Immature natural killer cell (primary cell): Measurements from ENCODE around the gene SMARCD1. TPM values are rescaled to one million over a fixed set of nuclear protein-coding genes. Genes with fewer than 3 reads are reported as not detected.

Experiments used
- DNase-seq, 3 donors: peaks; one replicate each; pipeline ENCODE4 v3.0.0; 2022; ENCODE audit warnings: mixed read lengths in 1 of 3
- H3K27ac Mint-ChIP-seq, 6 donors: one replicate each; pipeline ENCODE4 v1.8.0; 2020; ENCODE audit warnings: mixed read lengths in 6 of 6, mild to moderate bottlenecking in 5 of 6, inconsistent platforms in 4 of 6, moderate library complexity in 3 of 6
- H3K27me3 Mint-ChIP-seq, 3 donors: one replicate each; pipeline ENCODE4 v1.8.0; 2020 to 2021; ENCODE audit warnings: low read depth in 3 of 3, mild to moderate bottlenecking in 3 of 3, mixed read lengths in 3 of 3, moderate library complexity in 3 of 3, inconsistent platforms in 1 of 3
- H3K36me3 Mint-ChIP-seq, 3 donors: one replicate each; pipeline ENCODE4 v1.8.0; 2020; ENCODE audit warnings: mixed read lengths in 3 of 3, inconsistent platforms in 2 of 3, mild to moderate bottlenecking in 2 of 3
- H3K4me1 Mint-ChIP-seq, 2 donors: one replicate each; pipeline ENCODE4 v1.8.0; 2020; ENCODE audit warnings: inconsistent platforms in 2 of 2, mild to moderate bottlenecking in 2 of 2, mixed read lengths in 2 of 2, moderate library complexity in 1 of 2
- H3K4me3 Mint-ChIP-seq, 5 donors: one replicate each; pipeline ENCODE4 v1.8.0; 2020; ENCODE audit warnings: mild to moderate bottlenecking in 5 of 5, mixed read lengths in 5 of 5, inconsistent platforms in 3 of 5, moderate library complexity in 3 of 5
- H3K9me3 Mint-ChIP-seq, 6 donors: one replicate each; pipeline ENCODE4 v1.8.0; 2020; ENCODE audit warnings: mild to moderate bottlenecking in 6 of 6, mixed read lengths in 6 of 6, inconsistent platforms in 4 of 6, moderate library complexity in 3 of 6
- polyA plus RNA-seq, 3 donors: library from polyadenylated mRNA; unstranded; fragments of 300-500 nt; fragmentation: Illumina TruSeq; gene quantifications; one replicate each; pipeline ENCODE4 v1.2.3, GENCODE V29; 2021

The SMARCD1 gene
- polyA plus RNA-seq, 3 donors from 2014 or later = 14.2 to 22.4 (median 15.5) TPM

DNA sequence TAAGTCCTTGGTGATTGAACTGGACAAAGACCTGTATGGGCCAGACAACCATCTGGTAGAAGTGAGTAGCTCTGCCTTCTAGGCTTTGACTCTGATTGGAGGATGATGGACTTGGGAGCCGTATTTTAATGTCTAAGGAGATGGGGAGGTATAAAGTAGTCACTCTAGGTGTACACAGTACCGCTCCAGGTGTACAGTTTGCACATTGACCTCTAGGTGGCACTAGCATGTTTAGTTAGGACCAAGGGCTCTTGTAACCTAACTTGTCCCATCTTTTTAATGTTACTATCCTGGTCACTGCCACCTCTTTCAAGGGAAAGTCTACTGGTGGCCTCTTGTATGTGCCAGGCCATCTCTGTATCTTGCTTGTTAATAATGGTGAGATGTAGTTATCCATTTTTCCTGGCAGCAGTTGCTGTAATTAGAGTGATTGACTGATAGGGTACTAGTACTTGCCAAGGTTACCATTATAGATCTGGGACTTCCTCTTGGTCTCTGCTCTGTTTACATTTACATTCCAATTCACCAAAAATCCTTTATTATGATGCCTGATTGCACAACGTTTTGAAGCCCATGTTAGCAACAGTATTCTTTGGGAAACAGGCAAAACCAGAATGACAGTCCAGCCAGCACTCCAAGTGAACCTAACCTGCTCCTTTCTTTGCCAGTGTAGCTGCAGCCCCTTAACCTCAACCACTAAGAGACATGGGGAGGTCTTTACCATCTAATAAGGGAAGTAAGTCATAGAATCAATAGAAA is 3.6 kb downstream of the SMARCD1 start:
- Mint-ChIP-seq H3K4me1 (peaks cover 20 to 45% of the 10 kb centered on the region in 2 donors), H3K27me3 (peaks cover 0 to 3% (median 0%) of the 10 kb centered on the region in 3 donors), H3K9me3 (no peaks in the 10 kb centered on the region), H3K27ac (peak overlapping the region in 5 of 6 donors; percentile 17 to 84 (median 49)), H3K36me3 (peaks cover 8 to 17% (median 9%) of the 10 kb centered on the region in 3 donors), H3K4me3 (no peak overlapping the region)
- DNase-seq = peak; percentile 28 to 38 (median 32)

- DNase-seq = no peak
- H3K36me3 Mint-ChIP-seq = peaks cover 12 to 22% (median 13%) of the 10 kb centered on the region in 3 donors
- H3K9me3 Mint-ChIP-seq = no peaks in the 10 kb centered on the region
- H3K27ac Mint-ChIP-seq = no peak overlapping the region
- H3K27me3 Mint-ChIP-seq = peaks cover 0 to 3% (median 0%) of the 10 kb centered on the region in 3 donors
- no peak overlapping the region for H3K4me3 Mint-ChIP-seq
- peaks cover 17 to 40% of the 10 kb centered on the region in 2 donors for H3K4me1 Mint-ChIP-seq
Measured at GRCh38 chr12:50089730-50090129, 4.6 kb downstream of the SMARCD1 start.

DNA sequence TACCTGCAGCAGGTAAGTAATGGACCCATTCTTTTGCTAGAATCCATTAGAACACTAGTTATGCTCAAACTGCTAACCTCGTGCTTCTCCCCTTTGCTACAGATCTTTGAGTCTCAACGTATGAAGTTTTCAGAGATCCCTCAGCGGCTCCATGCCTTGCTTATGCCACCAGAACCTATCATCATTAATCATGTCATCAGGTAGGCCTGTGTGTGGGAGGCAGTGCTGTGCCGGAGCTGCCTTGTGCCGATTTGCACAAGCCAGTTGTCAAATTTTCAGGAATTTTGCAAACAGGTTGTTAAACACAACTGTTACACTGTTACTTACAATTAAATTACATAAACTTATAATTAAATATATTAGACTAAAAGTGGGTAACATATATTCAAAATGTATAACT is 5.2 kb downstream of the SMARCD1 start:
- Mint-ChIP-seq H3K4me1 (peaks cover 14 to 34% of the 10 kb centered on the region in 2 donors), H3K4me3 (no peak overlapping the region), H3K27ac (no peak overlapping the region), H3K9me3 (no peaks in the 10 kb centered on the region), H3K27me3 (peaks cover 0 to 3% (median 0%) of the 10 kb centered on the region in 3 donors), H3K36me3 (peaks cover 12 to 27% (median 17%) of the 10 kb centered on the region in 3 donors)
- DNase-seq = no peak

- DNase-seq = no peak
- Mint-ChIP-seq H3K36me3 (peaks cover 37 to 62% (median 44%) of the 10 kb centered on the region in 3 donors), H3K4me3 (no peak overlapping the region), H3K27ac (no peak overlapping the region), H3K9me3 (no peaks in the 10 kb centered on the region), H3K4me1 (no peaks in the 10 kb centered on the region), H3K27me3 (no peaks in the 10 kb centered on the region)
Measured at GRCh38 chr12:50097952-50098351, 12.8 kb downstream of the SMARCD1 start.

GRCh38 chr12:50099302-50100008 is 14.3 kb downstream of the SMARCD1 start:
- peak overlapping the region in 1 of 6 donors; percentile 36 for H3K27ac Mint-ChIP-seq
- H3K4me1 Mint-ChIP-seq = no peaks in the 10 kb centered on the region
- H3K4me3 Mint-ChIP-seq = no peak overlapping the region
- peaks cover 0 to 1% (median 0%) of the 10 kb centered on the region in 3 donors for H3K27me3 Mint-ChIP-seq
- no peaks in the 10 kb centered on the region for H3K9me3 Mint-ChIP-seq
- no peak for DNase-seq
- peaks cover 33 to 58% (median 40%) of the 10 kb centered on the region in 3 donors for H3K36me3 Mint-ChIP-seq

GRCh38 chr12:50100561-50100960 is 15.4 kb downstream of the SMARCD1 start:
- no peak overlapping the region for H3K4me3 Mint-ChIP-seq
- H3K9me3 Mint-ChIP-seq = no peaks in the 10 kb centered on the region
- peaks cover 32 to 50% (median 35%) of the 10 kb centered on the region in 3 donors for H3K36me3 Mint-ChIP-seq
- DNase-seq = no peak
- H3K27me3 Mint-ChIP-seq = peaks cover 0 to 2% (median 0%) of the 10 kb centered on the region in 3 donors
- H3K4me1 Mint-ChIP-seq = no peaks in the 10 kb centered on the region
- H3K27ac Mint-ChIP-seq = peak overlapping the region in 3 of 6 donors; percentile 30 to 32 (median 30)

DNA sequence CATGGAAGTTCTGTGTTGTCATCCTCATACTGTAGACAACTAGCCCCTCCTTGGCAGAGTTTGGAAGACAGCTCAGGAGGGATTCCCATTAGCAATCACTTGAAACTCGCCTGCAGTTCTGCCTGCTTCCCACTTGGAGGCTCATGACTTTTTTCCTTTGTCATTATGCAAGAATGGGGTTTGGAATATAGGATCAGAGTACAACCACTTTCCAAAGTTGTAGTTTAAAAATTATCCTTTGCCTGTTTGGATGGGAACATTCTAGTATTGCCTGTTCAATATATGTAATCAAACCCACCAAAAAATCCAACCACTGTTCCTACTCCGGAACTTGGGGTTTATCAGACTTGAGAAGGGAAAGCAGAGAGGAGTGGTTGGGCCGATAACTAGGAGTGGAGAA is 16.5 kb downstream of the SMARCD1 start:
- Mint-ChIP-seq H3K4me3 (no peak overlapping the region), H3K4me1 (no peaks in the 10 kb centered on the region), H3K36me3 (peaks cover 21 to 39% (median 24%) of the 10 kb centered on the region in 3 donors), H3K27me3 (peaks cover 0 to 2% (median 0%) of the 10 kb centered on the region in 3 donors), H3K9me3 (no peaks in the 10 kb centered on the region), H3K27ac (peak overlapping the region in 1 of 6 donors; percentile 23)
- no peak for DNase-seq

GRCh38 chr12:50102131-50102531 is 17.0 kb downstream of the SMARCD1 start:
- H3K27me3 Mint-ChIP-seq = peaks cover 0 to 2% (median 0%) of the 10 kb centered on the region in 3 donors
- DNase-seq = no peak
- no peak overlapping the region for H3K4me3 Mint-ChIP-seq
- peaks cover 18 to 35% (median 20%) of the 10 kb centered on the region in 3 donors for H3K36me3 Mint-ChIP-seq
- H3K4me1 Mint-ChIP-seq = no peaks in the 10 kb centered on the region
- H3K9me3 Mint-ChIP-seq = no peaks in the 10 kb centered on the region
- H3K27ac Mint-ChIP-seq = no peak overlapping the region

- Mint-ChIP-seq H3K27me3 (peaks cover 0 to 2% (median 0%) of the 10 kb centered on the region in 3 donors), H3K36me3 (peaks cover 18 to 31% (median 19%) of the 10 kb centered on the region in 3 donors), H3K4me1 (no peaks in the 10 kb centered on the region), H3K9me3 (no peaks in the 10 kb centered on the region), H3K27ac (no peak overlapping the region), H3K4me3 (no peak overlapping the region)
- DNase-seq = no peak
Measured at GRCh38 chr12:50102646-50103309, 17.6 kb downstream of the SMARCD1 start.

- DNase-seq = no peak
- Mint-ChIP-seq H3K9me3 (no peaks in the 10 kb centered on the region), H3K36me3 (peaks cover 13 to 25% (median 15%) of the 10 kb centered on the region in 3 donors), H3K4me1 (no peaks in the 10 kb centered on the region), H3K27ac (no peak overlapping the region), H3K27me3 (peaks cover 0 to 2% (median 0%) of the 10 kb centered on the region in 3 donors), H3K4me3 (no peak overlapping the region)
Measured at GRCh38 chr12:50103351-50103750, 18.2 kb downstream of the SMARCD1 start.

- H3K27ac Mint-ChIP-seq = no peak within 1 kb of the TSS
- no peak within 1 kb of the TSS for H3K4me3 Mint-ChIP-seq
Measured at GRCh38 chr12:50103767-50104321, 18.7 kb downstream of the SMARCD1 start, which contains the start of gene GPD1. Gene GPD1 (plus strand): TSS chr12:50104008. CDS start chr12:50104051, 43 bp downstream.

GRCh38 chr12:50104417-50105366 is 19.6 kb downstream of the SMARCD1 start:
- DNase-seq = no peak
- peaks cover 3 to 13% (median 10%) of the 10 kb centered on the region in 3 donors for H3K36me3 Mint-ChIP-seq
- no peak overlapping the region for H3K27ac Mint-ChIP-seq
- H3K4me1 Mint-ChIP-seq = no peaks in the 10 kb centered on the region
- peaks cover 0 to 2% (median 0%) of the 10 kb centered on the region in 3 donors for H3K27me3 Mint-ChIP-seq
- no peak overlapping the region for H3K4me3 Mint-ChIP-seq
- no peaks in the 10 kb centered on the region for H3K9me3 Mint-ChIP-seq

More at GRCh38 chr12:50103767-50104321, 18.7 kb downstream of the SMARCD1 start, which contains the start of gene GPD1:
- Mint-ChIP-seq H3K36me3 (peaks cover 8 to 20% (median 14%) of the 10 kb centered on the region in 3 donors), H3K4me1 (no peaks in the 10 kb centered on the region), H3K9me3 (no peaks in the 10 kb centered on the region), H3K27me3 (peaks cover 0 to 2% (median 0%) of the 10 kb centered on the region in 3 donors)
- no peak for DNase-seq
